Keratinocyte (primary cell): ENCODE measurements around the gene BARD1. TPM values are rescaled to one million over a fixed set of nuclear protein-coding genes. Genes with fewer than 3 reads are reported as not detected.

Source experiments
- DNase-seq: peaks from one replicate; pipeline ENCODE4 v3.0.0-alpha.2; 2011; ENCODE audit warnings: low read depth, missing footprints, low spot score
- FAIRE-seq: peaks from 2 replicates; lab custom pipeline; 2011; peaks lifted over from hg19 to GRCh38; lab: Jason Lieb, UNC
- H2AFZ ChIP-seq: 2 replicates; pipeline ENCODE4 v1.6.0; 2012; ENCODE audit warnings: low read length, control low read depth, inconsistent platforms; ENCODE audit not compliant: control insufficient read depth
- H3K27ac ChIP-seq: 2 replicates; pipeline ENCODE4 v1.5.1; 2011; ENCODE audit warnings: low read length; ENCODE audit not compliant: control insufficient read depth, insufficient read depth
- H3K27me3 ChIP-seq: 3 replicates; pipeline ENCODE4 v1.6.0; 2011; ENCODE audit warnings: low read length; ENCODE audit not compliant: control insufficient read depth, insufficient read depth; ENCODE audit errors: extremely low read depth
- H3K36me3 ChIP-seq, 2 experiments: 2 replicates in 1 of 2; 3 replicates in 1 of 2; pipeline ENCODE4 v1.5.1; 2011; ENCODE audit warnings: low read length in 2 of 2, mild to moderate bottlenecking in 1 of 2; ENCODE audit not compliant: control insufficient read depth in 2 of 2, insufficient read depth in 2 of 2; ENCODE audit errors: extremely low read depth in 1 of 2
- H3K4me1 ChIP-seq: 3 replicates; pipeline ENCODE4 v1.5.1; 2011; ENCODE audit warnings: low read length; ENCODE audit not compliant: control insufficient read depth, insufficient read depth; ENCODE audit errors: extremely low read depth
- H3K4me2 ChIP-seq: 3 replicates; pipeline ENCODE4 v1.6.0; 2011; ENCODE audit warnings: low read depth, low read length; ENCODE audit not compliant: control insufficient read depth, insufficient read depth; ENCODE audit errors: extremely low read depth
- H3K4me3 ChIP-seq, 3 experiments: fragments of 200-600 bp in 1 of 3; sonication (generic) in 1 of 3; 2 replicates in 2 of 3; 3 replicates in 1 of 3; pipeline ENCODE4 v1.5.1; 2011 to 2016; ENCODE audit warnings: low read length in 3 of 3, mild to moderate bottlenecking in 3 of 3, control low read depth in 2 of 3, inconsistent platforms in 1 of 3, low read depth in 1 of 3, mixed read lengths in 1 of 3, mixed run types in 1 of 3, moderate library complexity in 1 of 3; ENCODE audit not compliant: control insufficient read depth in 2 of 3, insufficient read depth in 2 of 3; ENCODE audit errors: extremely low read depth in 1 of 3
- H3K79me2 ChIP-seq: 2 replicates; pipeline ENCODE4 v1.6.0; 2012; ENCODE audit warnings: low read length; ENCODE audit not compliant: control insufficient read depth, insufficient read depth
- H3K9ac ChIP-seq: 3 replicates; pipeline ENCODE4 v1.6.0; 2011; ENCODE audit warnings: low read length; ENCODE audit not compliant: control insufficient read depth, insufficient read depth; ENCODE audit errors: extremely low read depth
- H3K9me1 ChIP-seq: 3 replicates; pipeline ENCODE4 v1.6.0; 2011; ENCODE audit warnings: low read length; ENCODE audit not compliant: control insufficient read depth, insufficient read depth; ENCODE audit errors: extremely low read depth
- H3K9me3 ChIP-seq: 2 replicates; pipeline ENCODE4 v1.5.1; 2012; ENCODE audit warnings: low read depth, low read length; ENCODE audit not compliant: control insufficient read depth
- H4K20me1 ChIP-seq: 3 replicates; pipeline ENCODE4 v1.6.0; 2011; ENCODE audit warnings: low read length; ENCODE audit not compliant: control insufficient read depth, insufficient read depth; ENCODE audit errors: extremely low read depth
- EZH2 ChIP-seq: IDR thresholded peaks from one replicate; pipeline ENCODE4 v1.6.1; 2012; ENCODE audit warnings: inconsistent platforms, mild to moderate bottlenecking, low read length, moderate library complexity
- dilution Hi-C: fragments of 300-500 bp; cut with MboI; formaldehyde crosslinking; loops from one replicate; pipeline ENCODE4 v1.7.0; 2020; ENCODE audit warnings: low sequenced_read_pairs; ENCODE audit not compliant: extremely low pct_ligation_motif_present
- polyA plus RNA-seq, 5 experiments: library from polyadenylated mRNA; depleted of rRNA in 3 of 5; stranded (reverse) in 3 of 5; stranded (forward) in 1 of 5; unstranded in 1 of 5; fragments of >200 nt; gene quantifications; 1 replicate in 1 of 5; 2 replicates in 3 of 5; 3 replicates in 1 of 5; pipeline versions ENCODE4 v1.2.1 to v1.2.3, GENCODE V29; 2011 to 2012; ENCODE audit warnings: missing spikeins in 2 of 5, low read depth in 1 of 5, low replicate concordance in 1 of 5
- TF ChIP-seq, protein P1 (sequence below), 3 experiments: IDR thresholded peaks in 1 of 3; conservative IDR thresholded peaks in 1 of 3; optimal IDR thresholded peaks in 1 of 3; 2 replicates in 2 of 3; 3 replicates in 1 of 3; pipeline versions ENCODE3 to v1.5.1; 2011; ENCODE audit warnings: low read length in 3 of 3, mild to moderate bottlenecking in 3 of 3, moderate library complexity in 2 of 3, control low read depth in 1 of 3, inconsistent platforms in 1 of 3; ENCODE audit not compliant: insufficient read depth in 2 of 3; ENCODE audit errors: extremely low read depth in 1 of 3

BARD1 gene
- polyA plus RNA-seq, 1 donor (not counting 4 experiments of a cell fraction or from before 2014, with no cell fraction given) = 4.6 TPM

DNA sequence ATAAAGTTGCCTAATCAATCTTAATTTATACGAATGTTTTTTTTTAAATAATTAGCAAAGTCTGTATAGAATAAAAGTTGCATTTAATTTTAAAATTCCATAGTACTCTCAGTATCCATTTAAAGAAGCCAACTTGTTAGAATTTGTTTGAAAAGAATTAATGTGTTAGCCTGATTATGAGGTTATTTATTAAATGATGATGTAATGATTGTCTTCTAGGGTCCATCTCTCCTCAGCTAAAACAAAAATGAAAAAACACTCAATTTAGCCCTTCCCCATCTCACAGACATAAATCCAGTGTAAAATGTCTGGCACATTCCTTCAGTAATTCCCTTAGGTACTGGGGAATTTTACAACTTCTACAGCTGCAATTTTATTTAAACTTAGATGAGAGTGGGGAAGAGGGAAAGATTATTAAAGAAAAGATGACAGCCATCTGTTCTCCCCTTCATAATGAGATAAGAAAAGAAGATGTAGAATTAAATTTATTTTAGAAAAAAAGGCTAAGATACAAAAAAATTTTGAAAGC, 68.6 kb downstream of the BARD1 start:
- peaks cover 0 to 4% of the 10 kb centered on the region in 2 experiments for H3K36me3 ChIP-seq

DNA sequence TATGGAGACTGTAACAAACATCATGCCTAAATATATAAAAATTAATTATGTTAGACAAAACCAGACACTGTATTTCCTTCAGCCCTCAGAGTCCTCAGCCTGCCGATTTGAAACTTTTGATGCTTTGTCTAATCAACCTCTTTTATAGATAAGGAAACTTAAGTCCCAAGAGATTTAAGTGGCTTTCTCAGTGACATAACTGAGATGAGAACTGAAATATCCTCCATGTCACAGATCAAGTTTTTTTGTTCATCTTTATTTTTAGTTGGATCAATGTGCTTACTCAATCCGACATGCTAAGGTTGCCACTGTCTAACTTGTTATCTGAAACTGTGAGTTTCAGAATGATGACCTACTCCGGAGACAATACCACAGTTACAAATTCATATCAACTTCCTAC, 72.3 kb downstream of the BARD1 start:
- no peaks in the 10 kb centered on the region for H3K9me1 ChIP-seq
- H3K4me3 ChIP-seq = no peak overlapping the region
- FAIRE-seq (no peak), DNase-seq (no peak)
- no peak overlapping the region for H3K27ac ChIP-seq
- H3K4me1 ChIP-seq = no peaks in the 10 kb centered on the region
- peaks cover 0 to 4% of the 10 kb centered on the region in 2 experiments for H3K36me3 ChIP-seq
- no peak for TF ChIP-seq EZH2
- TF ChIP-seq, protein P1, sequence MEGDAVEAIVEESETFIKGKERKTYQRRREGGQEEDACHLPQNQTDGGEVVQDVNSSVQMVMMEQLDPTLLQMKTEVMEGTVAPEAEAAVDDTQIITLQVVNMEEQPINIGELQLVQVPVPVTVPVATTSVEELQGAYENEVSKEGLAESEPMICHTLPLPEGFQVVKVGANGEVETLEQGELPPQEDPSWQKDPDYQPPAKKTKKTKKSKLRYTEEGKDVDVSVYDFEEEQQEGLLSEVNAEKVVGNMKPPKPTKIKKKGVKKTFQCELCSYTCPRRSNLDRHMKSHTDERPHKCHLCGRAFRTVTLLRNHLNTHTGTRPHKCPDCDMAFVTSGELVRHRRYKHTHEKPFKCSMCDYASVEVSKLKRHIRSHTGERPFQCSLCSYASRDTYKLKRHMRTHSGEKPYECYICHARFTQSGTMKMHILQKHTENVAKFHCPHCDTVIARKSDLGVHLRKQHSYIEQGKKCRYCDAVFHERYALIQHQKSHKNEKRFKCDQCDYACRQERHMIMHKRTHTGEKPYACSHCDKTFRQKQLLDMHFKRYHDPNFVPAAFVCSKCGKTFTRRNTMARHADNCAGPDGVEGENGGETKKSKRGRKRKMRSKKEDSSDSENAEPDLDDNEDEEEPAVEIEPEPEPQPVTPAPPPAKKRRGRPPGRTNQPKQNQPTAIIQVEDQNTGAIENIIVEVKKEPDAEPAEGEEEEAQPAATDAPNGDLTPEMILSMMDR (optimal IDR thresholded peaks at IDR 0.05 in 1 of 3, IDR thresholded peaks at IDR 0.05 in 1 of 3, conservative IDR thresholded peaks at IDR 0.05 in 1 of 3; ENCODE audit: extremely low read depth in 1 of 3, insufficient read depth in 2 of 3, low read length in 3 of 3) = no peak
- H4K20me1 ChIP-seq = no peaks in the 10 kb centered on the region
- no peaks in the 10 kb centered on the region for H3K79me2 ChIP-seq
- H3K9ac ChIP-seq = no peak overlapping the region
- H3K4me2 ChIP-seq = no peak overlapping the region
- no peaks in the 10 kb centered on the region for H3K27me3 ChIP-seq
- H3K9me3 ChIP-seq = no peaks in the 10 kb centered on the region
- dilution Hi-C loops = no loop called here
- H2AFZ ChIP-seq = no peak overlapping the region

More for the DNA sequence above, 68.6 kb downstream of the BARD1 start:
- DNase-seq = no peak
- H4K20me1 ChIP-seq = no peaks in the 10 kb centered on the region
- H3K9me3 ChIP-seq = no peaks in the 10 kb centered on the region
- H3K27me3 ChIP-seq = no peaks in the 10 kb centered on the region
- no peaks in the 10 kb centered on the region for H3K4me1 ChIP-seq
- no peak overlapping the region for H2AFZ ChIP-seq
- H3K9ac ChIP-seq = no peak overlapping the region
- H3K9me1 ChIP-seq = no peaks in the 10 kb centered on the region
- H3K4me2 ChIP-seq = no peak overlapping the region
- dilution Hi-C loops = no loop called here
- no peak overlapping the region for H3K4me3 ChIP-seq
- H3K27ac ChIP-seq = no peak overlapping the region
- FAIRE-seq = no peak
- no peaks in the 10 kb centered on the region for H3K79me2 ChIP-seq
- TF ChIP-seq, protein P1 (optimal IDR thresholded peaks at IDR 0.05 in 1 of 3, IDR thresholded peaks at IDR 0.05 in 1 of 3, conservative IDR thresholded peaks at IDR 0.05 in 1 of 3; ENCODE audit: extremely low read depth in 1 of 3, insufficient read depth in 2 of 3, low read length in 3 of 3) = no peak
- no peak for TF ChIP-seq EZH2
